Fibroblast of gingiva (primary cell): Measurements from ENCODE around the gene YKT6.
A peak's percentile ranks its signal among the peaks of the same experiment; 100 is the strongest.
"Not testable (repeated sequence)": the region's sequence is repeated elsewhere in the genome, so short reads cannot be mapped to it uniquely, and the experiment has no call there.

Experiments
- DNase-seq: peaks from one replicate; pipeline ENCODE4 v3.0.0-alpha.2; 2011; ENCODE audit warnings: low read depth

Gene YKT6

GRCh38 chr7:44200699-44201461 is at the start of gene YKT6:
Gene YKT6 (plus strand): TSS chr7:44200978. CDS start chr7:44201136, 158 bp downstream.
- DNase-seq, result peak; percentile 86

- DNase-seq, result no peak
Observed at GRCh38 chr7:44151956-44152355, 48.8 kb upstream of the YKT6 start.

- no peak for DNase-seq
Observed at GRCh38 chr7:44152971-44153947, 47.5 kb upstream of the YKT6 start.

GRCh38 chr7:44153948-44154335 is 46.8 kb upstream of the YKT6 start:
- DNase-seq, result no peak

- no peak for DNase-seq
Observed at GRCh38 chr7:44154703-44155102, 46.1 kb upstream of the YKT6 start.

GRCh38 chr7:44155191-44156185 is 45.3 kb upstream of the YKT6 start:
- no peak for DNase-seq

GRCh38 chr7:44156453-44157010 is 44.2 kb upstream of the YKT6 start:
- DNase-seq, result no peak

GRCh38 chr7:44157116-44158080 is 43.4 kb upstream of the YKT6 start:
- DNase-seq, result no peak

- DNase-seq, result no peak
Observed at GRCh38 chr7:44158096-44158872, 42.5 kb upstream of the YKT6 start.

- no peak for DNase-seq
Observed at GRCh38 chr7:44158873-44159631, 41.7 kb upstream of the YKT6 start.

GRCh38 chr7:44159824-44160630 is 40.8 kb upstream of the YKT6 start:
- no peak for DNase-seq

- DNase-seq, result no peak
Observed at GRCh38 chr7:44161371-44161770, 39.4 kb upstream of the YKT6 start.

GRCh38 chr7:44162179-44162578 is 38.6 kb upstream of the YKT6 start:
- DNase-seq, result peak; percentile 63

- DNase-seq, result no peak
Observed at GRCh38 chr7:44162785-44163395, 37.9 kb upstream of the YKT6 start.

GRCh38 chr7:44163591-44163990 is 37.2 kb upstream of the YKT6 start:
- DNase-seq, result peak; percentile 94

GRCh38 chr7:44167920-44168319 is 32.9 kb upstream of the YKT6 start:
- DNase-seq, result no peak

GRCh38 chr7:44171901-44172300 is 28.9 kb upstream of the YKT6 start:
- not testable (repeated sequence) for DNase-seq
